Liver (tissue), 9 donors: ENCODE measurements around the gene PAPPA2. TPM values are rescaled to one million over a fixed set of nuclear protein-coding genes. Genes with fewer than 3 reads are reported as not detected.

Source experiments
- DNase-seq: peaks from one replicate; pipeline ENCODE4 v3.0.0-alpha.2; 2017; ENCODE audit warnings: low spot score
- H3K27ac ChIP-seq, 2 donors: one replicate each; pipeline ENCODE4 v1.7.0; 2013; ENCODE audit warnings: inconsistent platforms in 2 of 2, low read length in 2 of 2, control low read depth in 1 of 2, low read depth in 1 of 2, mild to moderate bottlenecking in 1 of 2
- H3K27me3 ChIP-seq, 4 donors: one replicate each; pipeline versions ENCODE4 v1.6.1 to v1.7.0; 2013; ENCODE audit warnings: low read length in 3 of 4, inconsistent platforms in 1 of 4, mild to moderate bottlenecking in 1 of 4, moderate library complexity in 1 of 4; ENCODE audit not compliant: control insufficient read depth in 4 of 4, insufficient read depth in 4 of 4
- H3K36me3 ChIP-seq, 4 donors: one replicate each; pipeline versions ENCODE4 v1.6.1 to v1.7.0; 2013; ENCODE audit warnings: low read length in 3 of 4, mild to moderate bottlenecking in 3 of 4, low read depth in 1 of 4, moderate library complexity in 1 of 4; ENCODE audit not compliant: control insufficient read depth in 4 of 4, insufficient read depth in 3 of 4
- H3K4me1 ChIP-seq, 4 donors: one replicate each; pipeline versions ENCODE4 v1.6.1 to v1.7.0; 2013; ENCODE audit warnings: low read length in 3 of 4, mild to moderate bottlenecking in 3 of 4, moderate library complexity in 1 of 4; ENCODE audit not compliant: control insufficient read depth in 4 of 4, insufficient read depth in 4 of 4
- H3K4me3 ChIP-seq, 3 donors: one replicate each; pipeline versions ENCODE4 v1.6.1 to v1.7.0; 2013; ENCODE audit warnings: low read length in 3 of 3, control low read depth in 1 of 3, low read depth in 1 of 3, mild to moderate bottlenecking in 1 of 3
- H3K9ac ChIP-seq, 2 donors: one replicate each; pipeline ENCODE4 v1.7.0; 2013; ENCODE audit warnings: low read length in 2 of 2, mild to moderate bottlenecking in 2 of 2, moderate library complexity in 2 of 2, control low read depth in 1 of 2, low read depth in 1 of 2
- H3K9me3 ChIP-seq, 4 donors: one replicate each; pipeline versions ENCODE4 v1.6.1 to v1.7.0; 2013; ENCODE audit warnings: low read length in 3 of 4; ENCODE audit not compliant: control insufficient read depth in 4 of 4
- CTCF ChIP-seq: fragments of 150-350 bp; IDR thresholded peaks from 2 replicates; pipeline ENCODE4 v1.5.1; 2017; ENCODE audit warnings: improper control_type of control experiment, low read depth, low read length; ENCODE audit not compliant: missing input control
- EGR1 ChIP-seq, 2 donors: IDR thresholded peaks; 2 replicates each; pipeline ENCODE4 v1.6.1; 2016 to 2018; ENCODE audit warnings: antibody characterized with exemption in 2 of 2, low read depth in 2 of 2
- FOXA1 ChIP-seq: IDR thresholded peaks from 2 replicates; pipeline ENCODE4 v1.6.1; 2016; ENCODE audit warnings: antibody characterized with exemption
- FOXA2 ChIP-seq: IDR thresholded peaks from 2 replicates; pipeline ENCODE4 v1.6.1; 2016; ENCODE audit warnings: antibody characterized with exemption
- GABPA ChIP-seq, 2 donors: IDR thresholded peaks in 1 of 2; conservative IDR thresholded peaks in 1 of 2; 2 replicates each; pipeline ENCODE4 v1.6.1; 2016; ENCODE audit warnings: antibody characterized with exemption in 2 of 2, mild to moderate bottlenecking in 1 of 2, moderate library complexity in 1 of 2
- HNF4A ChIP-seq, 2 donors: conservative IDR thresholded peaks; 2 replicates each; pipeline ENCODE4 v1.6.1; 2016; ENCODE audit warnings: antibody characterized with exemption in 2 of 2, mild to moderate bottlenecking in 2 of 2
- HNF4G ChIP-seq: IDR thresholded peaks from 2 replicates; pipeline ENCODE4 v1.6.1; 2016; ENCODE audit warnings: antibody characterized with exemption
- JUND ChIP-seq, 2 donors: IDR thresholded peaks; 2 replicates each; pipeline ENCODE4 v1.6.1; 2016; ENCODE audit warnings: antibody characterized with exemption in 2 of 2
- MAX ChIP-seq: IDR thresholded peaks from 2 replicates; pipeline ENCODE4 v1.6.1; 2016; ENCODE audit warnings: antibody characterized with exemption
- NR2F2 ChIP-seq: IDR thresholded peaks from 2 replicates; pipeline ENCODE4 v1.6.1; 2016; ENCODE audit warnings: antibody characterized with exemption
- RAD21 ChIP-seq, 2 donors: IDR thresholded peaks; 2 replicates each; pipeline ENCODE4 v1.6.1; 2016; ENCODE audit warnings: antibody characterized with exemption in 2 of 2, mild to moderate bottlenecking in 2 of 2
- REST ChIP-seq: IDR thresholded peaks from 2 replicates; pipeline ENCODE4 v1.6.1; 2016; ENCODE audit warnings: antibody characterized with exemption, mild to moderate bottlenecking
- RXRA ChIP-seq, 2 donors: IDR thresholded peaks; 2 replicates each; pipeline ENCODE4 v1.6.1; 2017 to 2018; ENCODE audit warnings: antibody characterized with exemption in 2 of 2, mild to moderate bottlenecking in 1 of 2
- SP1 ChIP-seq: IDR thresholded peaks from 2 replicates; pipeline ENCODE4 v1.6.1; 2018; ENCODE audit warnings: antibody characterized with exemption, mild to moderate bottlenecking
- TAF1 ChIP-seq: conservative IDR thresholded peaks from 2 replicates; pipeline ENCODE4 v1.6.1; 2016; ENCODE audit warnings: antibody characterized with exemption, mild to moderate bottlenecking
- YY1 ChIP-seq: IDR thresholded peaks from 2 replicates; pipeline ENCODE4 v1.6.1; 2016; ENCODE audit warnings: antibody characterized with exemption, mild to moderate bottlenecking
- WGBS: extraction: QIAGEN DNeasy Blood & Tissue Kit; methylation state at CpG from one replicate; pipeline ENCODE4 v1.1.7; 2013; 5-methylcytosine and 5-hydroxymethylcytosine counted together
- polyA plus RNA-seq, 2 donors: library from polyadenylated mRNA; stranded (reverse) in 1 of 2; unstranded in 1 of 2; fragments of 200-250 nt in 1 of 2; fragments of >200 nt in 1 of 2; fragmentation: Nextera tagmentation in 1 of 2; extraction: Ambion mirVana in 1 of 2; gene quantifications; one replicate each; pipeline versions ENCODE4 v1.2.1 to v1.2.3, GENCODE V29; 2013 to 2015
- total RNA-seq, 2 donors: library from RNA; depleted of rRNA; stranded (reverse); fragments of >200 nt; gene quantifications; one replicate each; pipeline ENCODE4 v1.2.3, GENCODE V29; 2014
- TF ChIP-seq, protein P1 (sequence below): IDR thresholded peaks from 2 replicates; pipeline ENCODE4 v1.6.1; 2016; ENCODE audit warnings: antibody characterized with exemption
- TF ChIP-seq, protein P2 (sequence below): IDR thresholded peaks from 2 replicates; pipeline ENCODE4 v1.6.1; 2016; ENCODE audit warnings: antibody characterized with exemption
- donor health status: healthy.
- donor health status: healthy.
- donor health status: healthy.
- donor health status: healthy.
- donor health status: healthy.

The PAPPA2 gene
- total and polyA plus RNA-seq, 4 donors = 0.19 to 27.2 (median 13.4) TPM

- DNase-seq = no peak
- Histone ChIP-seq H3K27me3 (no peaks in the 10 kb centered on the region), H3K4me3 (no peak overlapping the region), H3K9me3 (no peaks in the 10 kb centered on the region), H3K4me1 (no peaks in the 10 kb centered on the region), H3K9ac (no peak overlapping the region), H3K27ac (no peak overlapping the region), H3K36me3 (no peaks in the 10 kb centered on the region)
- TF ChIP-seq CTCF = no peak
- no peak for TF ChIP-seq SP1
- no peak for TF ChIP-seq FOXA1
- TF ChIP-seq, protein P1, sequence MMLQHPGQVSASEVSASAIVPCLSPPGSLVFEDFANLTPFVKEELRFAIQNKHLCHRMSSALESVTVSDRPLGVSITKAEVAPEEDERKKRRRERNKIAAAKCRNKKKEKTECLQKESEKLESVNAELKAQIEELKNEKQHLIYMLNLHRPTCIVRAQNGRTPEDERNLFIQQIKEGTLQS = no peak
- TF ChIP-seq TAF1 = no peak
- TF ChIP-seq, protein P2, sequence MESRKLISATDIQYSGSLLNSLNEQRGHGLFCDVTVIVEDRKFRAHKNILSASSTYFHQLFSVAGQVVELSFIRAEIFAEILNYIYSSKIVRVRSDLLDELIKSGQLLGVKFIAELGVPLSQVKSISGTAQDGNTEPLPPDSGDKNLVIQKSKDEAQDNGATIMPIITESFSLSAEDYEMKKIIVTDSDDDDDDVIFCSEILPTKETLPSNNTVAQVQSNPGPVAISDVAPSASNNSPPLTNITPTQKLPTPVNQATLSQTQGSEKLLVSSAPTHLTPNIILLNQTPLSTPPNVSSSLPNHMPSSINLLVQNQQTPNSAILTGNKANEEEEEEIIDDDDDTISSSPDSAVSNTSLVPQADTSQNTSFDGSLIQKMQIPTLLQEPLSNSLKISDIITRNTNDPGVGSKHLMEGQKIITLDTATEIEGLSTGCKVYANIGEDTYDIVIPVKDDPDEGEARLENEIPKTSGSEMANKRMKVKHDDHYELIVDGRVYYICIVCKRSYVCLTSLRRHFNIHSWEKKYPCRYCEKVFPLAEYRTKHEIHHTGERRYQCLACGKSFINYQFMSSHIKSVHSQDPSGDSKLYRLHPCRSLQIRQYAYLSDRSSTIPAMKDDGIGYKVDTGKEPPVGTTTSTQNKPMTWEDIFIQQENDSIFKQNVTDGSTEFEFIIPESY = no peak
- TF ChIP-seq NR2F2 = no peak
- TF ChIP-seq HNF4A (conservative IDR thresholded peaks at IDR 0.05) = no peak
- TF ChIP-seq MAX = no peak
- TF ChIP-seq GABPA (IDR thresholded peaks at IDR 0.05 in 1 of 2, conservative IDR thresholded peaks at IDR 0.05 in 1 of 2) = no peak
- no peak for TF ChIP-seq HNF4G
- TF ChIP-seq RXRA (IDR thresholded peaks at IDR 0.05) = no peak
- no peak for TF ChIP-seq RAD21 (IDR thresholded peaks at IDR 0.05)
- no peak for TF ChIP-seq EGR1 (IDR thresholded peaks at IDR 0.05; ENCODE audit: low read depth in 2 of 2)
- no peak for TF ChIP-seq FOXA2
- no peak for TF ChIP-seq YY1
- TF ChIP-seq JUND (IDR thresholded peaks at IDR 0.05) = no peak
- TF ChIP-seq REST = no peak
- WGBS = 67% methylated on average over 3 of the region's 3 CpGs
These were observed 414.6 kb downstream of the PAPPA2 start for GRCh38 chr1:176877557-176877956.
